ENCODE measurements around the gene CPAMD8.

Gene CPAMD8

DNA sequence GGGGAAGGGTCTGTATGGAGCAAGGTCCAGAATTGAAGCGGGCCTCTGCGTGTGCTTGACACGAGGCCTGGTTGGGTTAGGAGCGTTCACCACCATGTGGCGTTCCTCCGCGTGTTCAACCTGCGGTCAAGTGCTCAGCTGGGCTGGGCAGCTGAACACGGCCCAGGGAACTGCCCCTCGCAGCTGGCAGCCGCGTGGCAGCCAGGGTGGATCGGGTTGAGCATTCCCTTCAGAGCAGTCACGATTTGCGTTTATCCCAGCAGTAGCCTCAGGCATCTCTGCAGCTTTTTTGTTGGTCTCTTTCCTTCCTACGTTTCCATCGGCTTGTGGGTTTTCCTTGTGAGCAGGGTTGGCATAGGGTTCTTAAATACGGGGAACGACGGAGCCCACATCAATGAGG lies 166.5 kb downstream of the CPAMD8 start:
- TF ChIP-seq, protein P1, sequence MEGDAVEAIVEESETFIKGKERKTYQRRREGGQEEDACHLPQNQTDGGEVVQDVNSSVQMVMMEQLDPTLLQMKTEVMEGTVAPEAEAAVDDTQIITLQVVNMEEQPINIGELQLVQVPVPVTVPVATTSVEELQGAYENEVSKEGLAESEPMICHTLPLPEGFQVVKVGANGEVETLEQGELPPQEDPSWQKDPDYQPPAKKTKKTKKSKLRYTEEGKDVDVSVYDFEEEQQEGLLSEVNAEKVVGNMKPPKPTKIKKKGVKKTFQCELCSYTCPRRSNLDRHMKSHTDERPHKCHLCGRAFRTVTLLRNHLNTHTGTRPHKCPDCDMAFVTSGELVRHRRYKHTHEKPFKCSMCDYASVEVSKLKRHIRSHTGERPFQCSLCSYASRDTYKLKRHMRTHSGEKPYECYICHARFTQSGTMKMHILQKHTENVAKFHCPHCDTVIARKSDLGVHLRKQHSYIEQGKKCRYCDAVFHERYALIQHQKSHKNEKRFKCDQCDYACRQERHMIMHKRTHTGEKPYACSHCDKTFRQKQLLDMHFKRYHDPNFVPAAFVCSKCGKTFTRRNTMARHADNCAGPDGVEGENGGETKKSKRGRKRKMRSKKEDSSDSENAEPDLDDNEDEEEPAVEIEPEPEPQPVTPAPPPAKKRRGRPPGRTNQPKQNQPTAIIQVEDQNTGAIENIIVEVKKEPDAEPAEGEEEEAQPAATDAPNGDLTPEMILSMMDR (IDR thresholded peaks at IDR 0.05; ENCODE audit: insufficient read depth, low read length, poor library complexity, severe bottlenecking) = no peak
- peaks cover 4% of the 10 kb centered on the region for H3K36me3 ChIP-seq (ENCODE audit: control insufficient read depth, insufficient read depth, low read length)
- H3K4me3 ChIP-seq (replicated peaks; ENCODE audit: low read depth, low read length) = no peak overlapping the region
- no peak for DNase-seq (ENCODE audit: extremely low read depth, insufficient read length)
- no peaks in the 10 kb centered on the region for H3K27me3 ChIP-seq (replicated peaks; ENCODE audit: control insufficient read depth, insufficient read depth, low read length)

GRCh38 chr19:16859626-16860025 lies 167.0 kb downstream of the CPAMD8 start:
- Histone ChIP-seq H3K36me3 (ENCODE audit: control insufficient read depth, insufficient read depth, low read length) (peaks cover 4% of the 10 kb centered on the region), H3K27me3 (replicated peaks; ENCODE audit: control insufficient read depth, insufficient read depth, low read length) (no peaks in the 10 kb centered on the region), H3K4me3 (replicated peaks; ENCODE audit: low read depth, low read length) (no peak overlapping the region)
- TF ChIP-seq, protein P1 (IDR thresholded peaks at IDR 0.05; ENCODE audit: insufficient read depth, low read length, poor library complexity, severe bottlenecking) = no peak
- DNase-seq (ENCODE audit: extremely low read depth, insufficient read length) = no peak

DNA sequence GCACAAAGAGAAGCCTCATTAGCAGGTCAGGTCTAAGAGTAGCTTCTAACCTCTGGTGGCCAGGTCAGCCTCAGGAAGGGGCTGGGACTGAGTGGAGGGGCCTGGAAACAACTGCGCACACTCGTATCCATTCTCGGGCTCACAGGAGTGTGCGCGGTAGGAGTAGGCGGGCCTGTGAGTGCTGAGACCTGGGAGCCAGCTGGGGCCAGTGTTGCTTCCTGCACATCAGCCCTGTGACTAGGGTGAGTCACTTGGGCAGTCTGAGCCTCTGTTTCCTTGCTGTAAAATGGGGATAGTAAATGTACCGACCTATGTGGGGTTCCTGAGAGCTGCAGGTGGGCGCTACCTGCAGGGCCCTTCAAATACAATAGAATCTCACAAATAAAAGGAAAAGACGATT lies 170.5 kb downstream of the CPAMD8 start:
- Histone ChIP-seq H3K27me3 (replicated peaks; ENCODE audit: control insufficient read depth, insufficient read depth, low read length) (no peaks in the 10 kb centered on the region), H3K4me3 (replicated peaks; ENCODE audit: low read depth, low read length) (no peak overlapping the region), H3K36me3 (ENCODE audit: control insufficient read depth, insufficient read depth, low read length) (peaks cover 19% of the 10 kb centered on the region)
- DNase-seq (ENCODE audit: extremely low read depth, insufficient read length) = no peak
- TF ChIP-seq, protein P1 (IDR thresholded peaks at IDR 0.05; ENCODE audit: insufficient read depth, low read length, poor library complexity, severe bottlenecking) = no peak

- H3K4me3 ChIP-seq (replicated peaks; ENCODE audit: low read depth, low read length) = no peak overlapping the region
- DNase-seq (ENCODE audit: extremely low read depth, insufficient read length) = no peak
- peaks cover 27% of the 10 kb centered on the region for H3K36me3 ChIP-seq (ENCODE audit: control insufficient read depth, insufficient read depth, low read length)
- H3K27me3 ChIP-seq (replicated peaks; ENCODE audit: control insufficient read depth, insufficient read depth, low read length) = no peaks in the 10 kb centered on the region
- TF ChIP-seq, protein P1 (IDR thresholded peaks at IDR 0.05; ENCODE audit: insufficient read depth, low read length, poor library complexity, severe bottlenecking) = no peak
Observed at GRCh38 chr19:16853066-16853465, 173.5 kb downstream of the CPAMD8 start.

DNA sequence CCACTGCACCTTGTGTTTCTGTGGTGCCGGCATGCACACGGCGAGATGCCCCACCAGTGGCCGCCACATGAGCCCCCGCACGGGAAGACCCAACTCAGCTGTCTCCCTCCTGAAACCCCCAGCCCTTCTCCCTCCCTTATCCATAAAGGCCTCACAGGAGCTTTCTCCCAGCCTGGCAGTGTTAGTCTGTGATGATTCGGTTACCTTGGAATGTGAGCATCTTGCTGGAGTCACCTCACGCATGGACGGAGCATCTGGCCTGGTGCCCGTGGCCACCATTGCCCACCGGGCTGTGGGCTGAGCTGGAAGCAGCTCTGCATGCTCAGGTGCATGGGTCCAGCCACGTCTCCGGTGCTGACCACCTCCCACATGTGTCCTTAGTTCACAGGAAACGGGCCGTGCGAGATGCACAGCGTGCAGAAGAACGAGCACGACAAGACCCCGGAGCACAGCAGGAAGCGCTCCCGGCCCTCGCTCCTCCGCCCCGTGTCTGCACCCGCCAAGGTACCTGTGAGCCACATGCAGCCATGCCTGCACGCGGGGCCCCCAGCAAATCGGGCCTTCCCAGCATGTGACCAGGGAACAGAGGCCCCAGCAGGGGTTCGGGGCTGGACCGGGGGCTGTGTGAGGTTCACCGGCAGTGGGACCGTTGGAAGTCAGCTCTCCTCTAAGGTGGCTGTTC lies 175.4 kb downstream of the CPAMD8 start:
- Histone ChIP-seq H3K36me3 (ENCODE audit: control insufficient read depth, insufficient read depth, low read length) (peaks cover 37% of the 10 kb centered on the region), H3K27me3 (replicated peaks; ENCODE audit: control insufficient read depth, insufficient read depth, low read length) (no peaks in the 10 kb centered on the region), H3K4me3 (replicated peaks; ENCODE audit: low read depth, low read length) (no peak overlapping the region)
- TF ChIP-seq, protein P1 (IDR thresholded peaks at IDR 0.05; ENCODE audit: insufficient read depth, low read length, poor library complexity, severe bottlenecking) = no peak
- no peak for DNase-seq (ENCODE audit: extremely low read depth, insufficient read length)

DNA sequence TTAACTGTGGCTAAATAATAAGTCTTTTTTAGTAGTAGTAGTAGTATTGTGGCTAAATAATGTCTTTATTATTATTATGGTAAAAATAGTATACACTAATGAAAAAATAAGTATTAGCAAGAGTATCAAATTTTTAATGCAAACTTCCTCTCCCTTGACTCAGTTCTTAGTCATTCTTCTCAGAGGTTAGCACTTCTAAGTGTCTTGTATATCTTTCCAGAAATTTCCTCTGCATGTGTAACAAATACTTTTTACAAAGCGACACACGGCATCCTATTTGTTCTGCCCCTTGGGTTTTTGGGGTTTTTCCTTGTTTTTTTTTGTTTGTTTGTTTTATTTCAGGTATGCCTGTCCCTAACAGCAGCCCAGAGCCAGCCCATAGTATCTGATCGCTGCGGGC lies 176.5 kb downstream of the CPAMD8 start:
- DNase-seq (ENCODE audit: extremely low read depth, insufficient read length) = no peak
- Histone ChIP-seq H3K27me3 (replicated peaks; ENCODE audit: control insufficient read depth, insufficient read depth, low read length) (no peaks in the 10 kb centered on the region), H3K36me3 (ENCODE audit: control insufficient read depth, insufficient read depth, low read length) (peaks cover 37% of the 10 kb centered on the region), H3K4me3 (replicated peaks; ENCODE audit: low read depth, low read length) (no peak overlapping the region)
- TF ChIP-seq, protein P1 (IDR thresholded peaks at IDR 0.05; ENCODE audit: insufficient read depth, low read length, poor library complexity, severe bottlenecking) = no peak

Data from GM06990 (cell line).